Transverse colon (tissue), 4 donors: Measurements from ENCODE around the gene RNF38.
"Not testable (repeated sequence)": the region's sequence is repeated elsewhere in the genome, so short reads cannot be mapped to it uniquely, and the experiment has no call there.

Experiments used
- CTCF ChIP-seq, 5 experiments: fragments of 200-600 bp in 3 of 5; fragments of 450-650 bp in 2 of 5; sonication (generic) in 3 of 5; IDR thresholded peaks; 1 replicate in 2 of 5; 2 replicates in 3 of 5; pipeline ENCODE4 v1.5.1; 2016 to 2017; ENCODE audit warnings: antibody characterized with exemption in 5 of 5, inconsistent platforms in 3 of 5, mild to moderate bottlenecking in 2 of 5, moderate library complexity in 1 of 5
- POLR2A ChIP-seq: fragments of 450-650 bp; IDR thresholded peaks from one replicate; pipeline ENCODE4 v1.6.1; 2016; ENCODE audit warnings: antibody characterized with exemption, mild to moderate bottlenecking, moderate library complexity
- POLR2AphosphoS5 ChIP-seq, 3 donors: sonication (generic); formaldehyde crosslinking; IDR thresholded peaks; one replicate each; pipeline ENCODE4 v1.6.1; 2016; ENCODE audit warnings: antibody characterized with exemption in 3 of 3

- not testable (repeated sequence) for TF ChIP-seq CTCF (IDR thresholded peaks at IDR 0.05); POLR2A; POLR2AphosphoS5 (IDR thresholded peaks at IDR 0.05)
Measured at GRCh38 chr9:36409076-36409475, 9.0 kb upstream of the RNF38 start.
